GM12878 (cell line): ENCODE results near the gene DOK4. TPM values are rescaled to one million over a fixed set of nuclear protein-coding genes. Genes with fewer than 3 reads are reported as not detected.

Source experiments
- ATAC-seq: fragments of 200-7000 bp; cut with Tn5 transposase; 3 replicates; pipeline ENCODE4 v1.9.1; 2020; ENCODE audit warnings: mild to moderate bottlenecking, moderate library complexity
- BruUV-seq: library from RNA; stranded (reverse); fragments of 400-500 nt; replicated peaks from 2 replicates; lab custom pipeline; 2021; lab: Mats Ljungman, UMichigan
- CTCF ChIA-PET: fragments of 300-600 bp; sonication (Branson Sonifier 250); formaldehyde crosslinking; extraction: SDS; loops from one replicate; lab custom pipeline; 2021; ENCODE audit warnings: inconsistent platforms; lab: Yijun Ruan, JAX
- POLR2A ChIA-PET: fragments of 350-600 bp; formaldehyde crosslinking; extraction: SDS; loops from one replicate; lab custom pipeline; 2021; ENCODE audit warnings: inconsistent platforms; lab: Charles Lee
- RAD21 ChIA-PET: fragments of 300-600 bp; sonication (Branson Sonifier 250); formaldehyde crosslinking; loops from one replicate; lab custom pipeline; 2023; ENCODE audit warnings: antibody characterized with exemption; ENCODE audit not compliant: unreplicated experiment; lab: Charles Lee
- SMC1A ChIA-PET: fragments of 300-600 bp; sonication (Branson Sonifier 250); formaldehyde crosslinking; loops from one replicate; lab custom pipeline; 2023; ENCODE audit not compliant: unreplicated experiment, uncharacterized antibody; lab: Charles Lee
- DNase-seq: peaks from one replicate; pipeline ENCODE4 v3.0.0-alpha.2; 2011; ENCODE audit warnings: low read depth, low spot score
- FAIRE-seq: peaks from 3 replicates; lab custom pipeline; 2011; peaks lifted over from hg19 to GRCh38; lab: Jason Lieb, UNC
- H2AFZ ChIP-seq: 2 replicates; pipeline ENCODE4 v1.6.0; 2011; ENCODE audit warnings: low read depth, low read length, control low read depth; ENCODE audit not compliant: control insufficient read depth
- H3K27ac ChIP-seq: 2 replicates; pipeline ENCODE4 v1.5.1; 2011; ENCODE audit warnings: control low read depth; ENCODE audit not compliant: control insufficient read depth, insufficient read depth
- H3K27me3 ChIP-seq, 2 experiments: replicated peaks in 1 of 2; 2 replicates each; pipeline versions ENCODE4 v1.6.0 to v1.6.1; 2011; ENCODE audit warnings: low read length in 1 of 2; ENCODE audit not compliant: control insufficient read depth in 2 of 2, insufficient read depth in 2 of 2
- H3K36me3 ChIP-seq, 2 experiments: 2 replicates each; pipeline ENCODE4 v1.5.1; 2011; ENCODE audit warnings: low read length in 1 of 2; ENCODE audit not compliant: control insufficient read depth in 2 of 2, insufficient read depth in 2 of 2
- H3K4me1 ChIP-seq: 2 replicates; pipeline ENCODE4 v1.6.1; 2011; ENCODE audit warnings: mild to moderate bottlenecking, low read length, moderate library complexity, mixed read lengths; ENCODE audit not compliant: control insufficient read depth, insufficient read depth
- H3K4me2 ChIP-seq: 2 replicates; pipeline ENCODE4 v1.6.0; 2011; ENCODE audit warnings: control low read depth; ENCODE audit not compliant: control insufficient read depth, insufficient read depth
- H3K4me3 ChIP-seq: fragments of 200-600 bp; sonication (generic); 2 replicates; pipeline ENCODE4 v1.5.1; 2016
- H3K79me2 ChIP-seq: 2 replicates; pipeline ENCODE4 v1.6.0; 2011; ENCODE audit warnings: low read length; ENCODE audit not compliant: control insufficient read depth, insufficient read depth
- H3K9ac ChIP-seq: 2 replicates; pipeline ENCODE4 v1.8.0; 2011; ENCODE audit warnings: low read length, control low read depth, mixed read lengths; ENCODE audit not compliant: control insufficient read depth, insufficient read depth
- H3K9me3 ChIP-seq: replicated peaks from 3 replicates; pipeline ENCODE4 v1.5.1; 2011; ENCODE audit warnings: mild to moderate bottlenecking, low read length; ENCODE audit not compliant: control insufficient read depth, insufficient read depth
- H4K20me1 ChIP-seq: 2 replicates; pipeline ENCODE4 v1.6.0; 2011; ENCODE audit not compliant: control insufficient read depth, insufficient read depth
- IRF5 ChIP-seq: fragments of 450-650 bp; IDR thresholded peaks from 2 replicates; pipeline ENCODE4 v1.6.1; 2017; ENCODE audit warnings: borderline replicate concordance
- NRF1 ChIP-seq: conservative IDR thresholded peaks from 2 replicates; pipeline ENCODE4 v1.6.1; 2011; ENCODE audit warnings: mild to moderate bottlenecking, low read depth, low read length, improper control_type of control experiment
- RBBP5 ChIP-seq: fragments of 200-600 bp; sonication (generic); conservative IDR thresholded peaks from 2 replicates; pipeline ENCODE4 v1.6.1; 2016
- TAF1 ChIP-seq: IDR thresholded peaks from 2 replicates; pipeline ENCODE4 v1.6.1; 2011; ENCODE audit warnings: mild to moderate bottlenecking, low read depth, low read length, borderline replicate concordance
- ZNF384 ChIP-seq: IDR thresholded peaks from 2 replicates; pipeline ENCODE4 v1.6.1; 2012; ENCODE audit warnings: low read depth, mild to moderate bottlenecking, low read length, improper control_type of control experiment, borderline replicate concordance
- ZZZ3 ChIP-seq: IDR thresholded peaks from 2 replicates; pipeline ENCODE4 v1.6.1; 2011; ENCODE audit warnings: low read depth; ENCODE audit not compliant: control insufficient read depth, insufficient read length
- WGBS: methylation state at CpG from one replicate; pipeline ENCODE4 v1.1.6; 2016; ENCODE audit warnings: low lambda C conversion rate; ENCODE audit not compliant: insufficient replicate concordance, insufficient coverage; ENCODE audit errors: missing lambda C conversion rate; 5-methylcytosine and 5-hydroxymethylcytosine counted together
- in situ Hi-C: fragments of 300-500 bp; cut with MboI; formaldehyde crosslinking; loops from 9 replicates; pipeline ENCODE4 v1.14.3; 2018; ENCODE audit warnings: mixed read lengths
- intact Hi-C: fragments of 100-400 bp; cut with micrococcal nuclease; formaldehyde crosslinking; loops from one replicate; pipeline ENCODE4 v1.14.2; 2022; ENCODE audit not compliant: unreplicated experiment
- polyA plus RNA-seq, 11 experiments: library from polyadenylated mRNA; depleted of rRNA in 4 of 11; unstranded in 6 of 11; stranded (reverse) in 5 of 11; fragments of >200 nt; fragmentation: Nextera tagmentation in 4 of 11; fragmentation: Illumina TruSeq in 1 of 11; extraction: Ambion mirVana in 4 of 11; extraction: Trizol in 1 of 11; gene quantifications; 1 replicate in 1 of 11; 2 replicates in 10 of 11; pipeline versions ENCODE4 v1.2.1 to v1.2.3, GENCODE V29; 2011 to 2016; ENCODE audit warnings: inconsistent platforms in 2 of 11, missing spikeins in 2 of 11, low read depth in 1 of 11
- total RNA-seq, 4 experiments: library from RNA; depleted of rRNA in 3 of 4; stranded (reverse); fragments of >200 nt in 3 of 4; fragmentation: Illumina TruSeq in 1 of 4; extraction: Trizol in 1 of 4; gene quantifications; 2 replicates each; pipeline versions ENCODE4 v1.2.1 to v1.2.3, GENCODE V29; 2013 to 2021

The DOK4 gene
- total and polyA plus RNA-seq, 10 of the 15 experiments (the other 5 are each of a cell fraction or from before 2014, with no cell fraction given), result 0.20 to 7.0 (median 2.4) TPM; not detected in 1

GRCh38 chr16:57513371-57514102 lies 27.2 kb upstream of the DOK4 start (continued):
- TF ChIP-seq IRF5 (no peak), RBBP5 (no peak)
- TF ChIP-seq, all 136 proteins: peak for 0

GRCh38 chr16:57512296-57513001 lies 26.2 kb upstream of the DOK4 start:
- in situ Hi-C loops, result no loop called here
- H4K20me1 ChIP-seq, result no peaks in the 10 kb centered on the region
- TF ChIP-seq ZZZ3, result no peak
- no peak for TF ChIP-seq NRF1
- no peak for TF ChIP-seq ZNF384
- no peak for TF ChIP-seq TAF1
- TF ChIP-seq, all 136 proteins: peak for 0
- 85% methylated on average over 19 of the region's 23 CpGs for WGBS
- no peak for FAIRE-seq
- no peaks in the 10 kb centered on the region for H3K79me2 ChIP-seq
- H3K9ac ChIP-seq, result no peak overlapping the region
- no peaks in the 10 kb centered on the region for H3K4me1 ChIP-seq
- no peak for DNase-seq
- intact Hi-C loops, result no loop called here
- H3K27ac ChIP-seq, result no peak overlapping the region
- no peak overlapping the region for H2AFZ ChIP-seq
- H3K9me3 ChIP-seq, result no peaks in the 10 kb centered on the region
- H3K27me3 ChIP-seq, result no peaks in the 10 kb centered on the region
- no peak overlapping the region for H3K4me2 ChIP-seq
- ChIA-PET SMC1A (interaction anchor here (0.8 to 1.3 kb wide), 2 partner anchors 92 to 131 kb away, joined by 3 read pairs; no protein-coding TSS in a partner anchor), RAD21 (interaction anchor here (0.7 kb wide), 1 partner anchor 271 kb away, joined by 3 read pairs; no protein-coding TSS in a partner anchor), CTCF (interaction anchor here (0.8 to 2.1 kb wide), 4 partner anchors 8 to 63 kb away, joined by 3 to 9 read pairs (median 6); partner anchors contain the start of gene POLR2C), POLR2A (interaction anchor here (0.7 to 1.4 kb wide), 2 partner anchors 42 to 65 kb away, joined by 3 to 4 read pairs; partner anchors contain the start of genes CIAPIN1 and COQ9)
- ATAC-seq, result no peak
- no TSS peak for BruUV-seq
- peaks cover 0 to 3% of the 10 kb centered on the region in 2 experiments; a peak in 2 of 4 replicates for H3K36me3 ChIP-seq
- H3K4me3 ChIP-seq, result no peak overlapping the region
